AG10803 (cell line): ENCODE results near the gene HEXIM1.
A peak's percentile ranks its signal among the peaks of the same experiment; 100 is the strongest.

ENCODE experiments used
- DNase-seq: peaks from one replicate; pipeline ENCODE4 v3.0.0; 2010; ENCODE audit warnings: low read depth
- H3K4me3 ChIP-seq: 2 replicates; pipeline ENCODE4 v1.5.1; 2011; ENCODE audit warnings: mild to moderate bottlenecking, low read length, control low read depth
- CTCF ChIP-seq: conservative IDR thresholded peaks from 2 replicates; pipeline ENCODE4 v1.5.1; 2011; ENCODE audit warnings: mild to moderate bottlenecking, low read length, control low read depth, inconsistent platforms

Gene HEXIM1

GRCh38 chr17:45143767-45144198 lies 4.5 kb upstream of the HEXIM1 start:
- TF ChIP-seq CTCF, result no peak
- peak overlapping the region; percentile 56 for H3K4me3 ChIP-seq
- peak; percentile 91 for DNase-seq

- no peak for TF ChIP-seq CTCF
- peak; percentile 43 for DNase-seq
- H3K4me3 ChIP-seq, result peak overlapping the region; percentile 56
Measured at GRCh38 chr17:45144199-45145034, 3.9 kb upstream of the HEXIM1 start.

GRCh38 chr17:45145035-45145389 lies 3.3 kb upstream of the HEXIM1 start:
- DNase-seq, result no peak
- no peak for TF ChIP-seq CTCF
- no peak overlapping the region; the same call in 1 of the 2 replicates for H3K4me3 ChIP-seq

GRCh38 chr17:45146166-45146565 lies 2.1 kb upstream of the HEXIM1 start:
- DNase-seq, result no peak
- H3K4me3 ChIP-seq, result no peak overlapping the region
- TF ChIP-seq CTCF, result no peak

GRCh38 chr17:45146592-45146889 lies 1.7 kb upstream of the HEXIM1 start:
- DNase-seq, result no peak
- peak overlapping the region; percentile 80 for H3K4me3 ChIP-seq
- TF ChIP-seq CTCF, result no peak

GRCh38 chr17:45146890-45147580 lies 1.2 kb upstream of the HEXIM1 start:
- TF ChIP-seq CTCF, result no peak
- peak; percentile 75 for DNase-seq
- H3K4me3 ChIP-seq, result peak overlapping the region; percentile 80
